H1 (cell line): ENCODE measurements around the gene ABHD4. TPM values are rescaled to one million over a fixed set of nuclear protein-coding genes. Genes with fewer than 3 reads are reported as not detected.

Experiments used
- CTCF ChIA-PET: fragments of 300-600 bp; sonication (Branson Sonifier 250); formaldehyde crosslinking; loops from one replicate; lab custom pipeline; 2021; ENCODE audit not compliant: partially characterized antibody; lab: Charles Lee
- POLR2A ChIA-PET: fragments of 300-600 bp; sonication (Branson Sonifier 250); formaldehyde crosslinking; loops from one replicate; lab custom pipeline; 2021; ENCODE audit warnings: inconsistent platforms; ENCODE audit not compliant: partially characterized antibody; lab: Charles Lee
- DNase-seq, 2 experiments: peaks; one replicate each; pipeline versions ENCODE4 v3.0.0 to v3.0.0-alpha.2; 2010 to 2022; ENCODE audit warnings: low spot score in 2 of 2, low read depth in 1 of 2, mixed read lengths in 1 of 2
- FAIRE-seq: peaks from 2 replicates; lab custom pipeline; 2011; peaks lifted over from hg19 to GRCh38; lab: Jason Lieb, UNC
- H2AFZ ChIP-seq: 2 replicates; pipeline ENCODE4 v1.8.1; 2012; ENCODE audit warnings: low read length, inconsistent platforms
- H2AK5ac ChIP-seq: 2 replicates; pipeline ENCODE4 v1.6.1; 2013; ENCODE audit warnings: low read depth, low read length
- H2BK120ac ChIP-seq: replicated peaks from 2 replicates; pipeline ENCODE3; 2013; ENCODE audit warnings: low read depth, low read length, inconsistent platforms
- H2BK12ac ChIP-seq: 2 replicates; pipeline ENCODE4 v1.6.1; 2013; ENCODE audit warnings: low read depth, low read length
- H2BK15ac ChIP-seq: 2 replicates; pipeline ENCODE4 v1.6.1; 2013; ENCODE audit warnings: low read length
- H2BK20ac ChIP-seq: 2 replicates; pipeline ENCODE4 v1.6.1; 2013; ENCODE audit warnings: low read length
- H2BK5ac ChIP-seq: 2 replicates; pipeline ENCODE4 v1.6.1; 2013; ENCODE audit warnings: low read depth, low read length
- H3K14ac ChIP-seq: 2 replicates; pipeline ENCODE4 v1.6.1; 2013; ENCODE audit warnings: inconsistent platforms; ENCODE audit not compliant: insufficient read length
- H3K18ac ChIP-seq: 2 replicates; pipeline ENCODE4 v1.6.1; 2013; ENCODE audit warnings: low read length; ENCODE audit errors: extremely low read depth
- H3K23ac ChIP-seq: 2 replicates; pipeline ENCODE4 v1.6.1; 2013; ENCODE audit warnings: inconsistent platforms; ENCODE audit not compliant: insufficient read length
- H3K23me2 ChIP-seq: 2 replicates; pipeline ENCODE4 v1.6.1; 2013; ENCODE audit warnings: low read depth, low read length
- H3K27ac ChIP-seq: 2 replicates; pipeline ENCODE4 v1.6.1; 2011; ENCODE audit warnings: low read depth, low read length, inconsistent platforms
- H3K27me3 ChIP-seq, 4 experiments: replicated peaks in 1 of 4; 1 replicate in 1 of 4; 2 replicates in 3 of 4; pipeline versions ENCODE4 v1.6.1 to v1.8.1; 2011 to 2013; ENCODE audit warnings: low read length in 3 of 4, mild to moderate bottlenecking in 3 of 4, inconsistent platforms in 2 of 4, mixed read lengths in 2 of 4, moderate library complexity in 1 of 4; ENCODE audit not compliant: control insufficient read depth in 3 of 4, insufficient read depth in 3 of 4; ENCODE audit errors: extremely low read depth in 1 of 4
- H3K36me3 ChIP-seq, 4 experiments: 2 replicates each; pipeline versions ENCODE4 v1.6.1 to v1.8.1; 2011 to 2013; ENCODE audit warnings: mild to moderate bottlenecking in 4 of 4, low read length in 3 of 4, moderate library complexity in 2 of 4, control low read depth in 1 of 4, inconsistent platforms in 1 of 4; ENCODE audit not compliant: insufficient read depth in 4 of 4, control insufficient read depth in 2 of 4
- H3K4ac ChIP-seq: replicated peaks from 2 replicates; pipeline ENCODE3; 2013; ENCODE audit warnings: low read length, low read depth, mixed read lengths, inconsistent platforms; ENCODE audit not compliant: insufficient read length
- H3K4me1 ChIP-seq, 4 experiments: replicated peaks in 1 of 4; 1 replicate in 1 of 4; 2 replicates in 3 of 4; pipeline versions ENCODE4 v1.6.1 to v1.8.1; 2011 to 2013; ENCODE audit warnings: low read length in 3 of 4, inconsistent platforms in 2 of 4, mixed read lengths in 1 of 4; ENCODE audit not compliant: insufficient read depth in 4 of 4, control insufficient read depth in 3 of 4
- H3K4me2 ChIP-seq, 2 experiments: 2 replicates each; pipeline versions ENCODE4 v1.6.1 to v1.8.1; 2011 to 2013; ENCODE audit warnings: low read depth in 2 of 2, low read length in 2 of 2, control low read depth in 1 of 2, inconsistent platforms in 1 of 2, mild to moderate bottlenecking in 1 of 2; ENCODE audit not compliant: insufficient read depth in 1 of 2
- H3K4me3 ChIP-seq, 4 experiments: fragments of 200-600, 300-600 bp in 1 of 4; sonication (generic), shearing (Covaris generic), sonication (Bioruptor Twin) in 1 of 4; 2 replicates each; pipeline versions ENCODE4 v1.5.1 to v1.8.1; 2011 to 2016; ENCODE audit warnings: low read length in 4 of 4, low read depth in 3 of 4, control low read depth in 2 of 4, inconsistent platforms in 2 of 4, mild to moderate bottlenecking in 2 of 4, mixed read lengths in 1 of 4, moderate library complexity in 1 of 4; ENCODE audit not compliant: insufficient read depth in 2 of 4; ENCODE audit errors: extremely low read depth in 1 of 4
- H3K56ac ChIP-seq: replicated peaks from 2 replicates; pipeline ENCODE3; 2013; ENCODE audit warnings: low read depth, mild to moderate bottlenecking, mixed read lengths, low read length, inconsistent platforms; ENCODE audit not compliant: insufficient read length
- H3K79me1 ChIP-seq: 2 replicates; pipeline ENCODE4 v1.6.1; 2013; ENCODE audit warnings: low read depth, low read length, control low read depth
- H3K79me2 ChIP-seq, 2 experiments: 2 replicates each; pipeline versions ENCODE4 v1.6.1 to v1.8.1; 2012 to 2013; ENCODE audit warnings: low read length in 2 of 2, mild to moderate bottlenecking in 2 of 2, inconsistent platforms in 1 of 2; ENCODE audit not compliant: insufficient read depth in 2 of 2, control insufficient read depth in 1 of 2
- H3K9ac ChIP-seq, 4 experiments: replicated peaks in 1 of 4; 1 replicate in 1 of 4; 2 replicates in 3 of 4; pipeline versions ENCODE4 v1.6.1 to v1.8.1; 2011 to 2013; ENCODE audit warnings: low read depth in 3 of 4, low read length in 3 of 4, control low read depth in 2 of 4, mild to moderate bottlenecking in 2 of 4, moderate library complexity in 2 of 4, inconsistent platforms in 1 of 4; ENCODE audit errors: extremely low read depth in 1 of 4
- H3K9me3 ChIP-seq, 2 experiments: 2 replicates each; pipeline versions ENCODE4 v1.6.1 to v1.8.1; 2012 to 2013; ENCODE audit warnings: mild to moderate bottlenecking in 2 of 2, moderate library complexity in 2 of 2, control low read depth in 1 of 2, inconsistent platforms in 1 of 2, low read depth in 1 of 2, low read length in 1 of 2, mixed read lengths in 1 of 2; ENCODE audit not compliant: insufficient read depth in 2 of 2
- H4K20me1 ChIP-seq, 2 experiments: replicated peaks in 1 of 2; 2 replicates each; pipeline versions ENCODE3 to v1.8.1; 2011 to 2013; ENCODE audit warnings: inconsistent platforms in 2 of 2, low read length in 2 of 2, mild to moderate bottlenecking in 1 of 2; ENCODE audit not compliant: insufficient read depth in 2 of 2, control insufficient read depth in 1 of 2
- H4K5ac ChIP-seq: 2 replicates; pipeline ENCODE4 v1.6.1; 2013; ENCODE audit warnings: low read length, low read depth, mixed read lengths, inconsistent platforms; ENCODE audit not compliant: insufficient read length
- H4K8ac ChIP-seq: 2 replicates; pipeline ENCODE4 v1.8.0; 2013; ENCODE audit warnings: mild to moderate bottlenecking, moderate library complexity, low read length, inconsistent platforms; ENCODE audit not compliant: insufficient read depth; ENCODE audit errors: extremely low read depth
- H4K91ac ChIP-seq: replicated peaks from 2 replicates; pipeline ENCODE3; 2013; ENCODE audit warnings: low read length, mixed read lengths, inconsistent platforms; ENCODE audit not compliant: insufficient read length
- ATF2 ChIP-seq: IDR thresholded peaks from 2 replicates; pipeline ENCODE4 v1.6.1; 2012; ENCODE audit warnings: low read length, inconsistent platforms
- EP300 ChIP-seq, 2 experiments: IDR thresholded peaks; 1 replicate in 1 of 2; 2 replicates in 1 of 2; pipeline ENCODE4 v1.6.1; 2011 to 2012; ENCODE audit warnings: low read depth in 2 of 2, low read length in 2 of 2, mild to moderate bottlenecking in 2 of 2, borderline replicate concordance in 1 of 2, inconsistent platforms in 1 of 2, moderate library complexity in 1 of 2
- SAP30 ChIP-seq: fragments of 300-600 bp; sonication (generic); IDR thresholded peaks from 2 replicates; pipeline ENCODE4 v1.7.1; 2012; ENCODE audit warnings: low read length, moderate library complexity, mild to moderate bottlenecking, inconsistent platforms; ENCODE audit not compliant: insufficient read depth, insufficient replicate concordance
- polyA plus RNA-seq, 7 experiments: library from polyadenylated mRNA; depleted of rRNA in 3 of 7; stranded (reverse) in 5 of 7; unstranded in 2 of 7; fragments of >200 nt in 5 of 7; fragments of 200-250 nt in 2 of 7; gene quantifications; 1 replicate in 5 of 7; 2 replicates in 1 of 7; 4 replicates in 1 of 7; pipeline versions ENCODE4 v1.2.1 to v1.2.3, GENCODE V29; 2011 to 2013; ENCODE audit warnings: missing spikeins in 2 of 7, mixed read lengths in 2 of 7
- total RNA-seq: library from RNA; stranded (reverse); fragmentation: NEBNext Ultra II Directional; extraction: Animal tissue kit (Norgen Biotek cat#: 25700); gene quantifications from 2 replicates; pipeline ENCODE4 v1.2.1, GENCODE V29; 2021

Gene ABHD4
- total and polyA plus RNA-seq, 2 of the 8 experiments (the other 6 are each of a cell fraction or from before 2014, with no cell fraction given): 32.4 to 42.9 TPM

GRCh38 chr14:22640192-22640591, 42.1 kb downstream of the ABHD4 start:
- H2AK5ac ChIP-seq: no peak overlapping the region
- H3K56ac ChIP-seq: no peak overlapping the region
- H4K8ac ChIP-seq: no peak overlapping the region
- no peak overlapping the region for H3K23ac ChIP-seq
- H2BK20ac ChIP-seq: no peak overlapping the region
- H2BK120ac ChIP-seq: no peak overlapping the region
- H3K9me3 ChIP-seq: peaks cover 0 to 5% of the 10 kb centered on the region in 2 experiments; a peak in 2 of 4 replicates
- no peaks in the 10 kb centered on the region for H3K79me2 ChIP-seq
- ChIA-PET POLR2A (interaction anchor here (0.8 kb wide), 1 partner anchor 447 kb away, joined by 3 read pairs; no protein-coding TSS in a partner anchor), CTCF (interaction anchor here (0.8 to 1.2 kb wide), 2 partner anchors 68 to 70 kb away, joined by 3 to 4 read pairs; no protein-coding TSS in a partner anchor)
- no peaks in the 10 kb centered on the region for H4K20me1 ChIP-seq
- H3K36me3 ChIP-seq: peaks cover 0 to 4% (median 0%) of the 10 kb centered on the region in 4 experiments; a peak in 1 of 8 replicates
- no peak overlapping the region for H2AFZ ChIP-seq
- no peak overlapping the region for H3K4ac ChIP-seq
- no peak for FAIRE-seq
- no peak overlapping the region for H3K4me3 ChIP-seq
- H3K27ac ChIP-seq: no peak overlapping the region
- no peak for DNase-seq
- no peaks in the 10 kb centered on the region for H3K27me3 ChIP-seq
- H3K14ac ChIP-seq: no peak overlapping the region
- H4K5ac ChIP-seq: no peak overlapping the region
- H4K91ac ChIP-seq: no peak overlapping the region
- H3K4me1 ChIP-seq: no peaks in the 10 kb centered on the region
- TF ChIP-seq SAP30 (no peak), ATF2 (no peak), EP300 (IDR thresholded peaks at IDR 0.05; ENCODE audit: borderline replicate concordance in 1 of 2, low read depth in 2 of 2, low read length in 2 of 2) (no peak)
- TF ChIP-seq, all 59 proteins: peak for 0
- no peak overlapping the region for H3K9ac ChIP-seq
- no peak overlapping the region for H2BK12ac ChIP-seq
- no peak overlapping the region for H2BK5ac ChIP-seq
- no peaks in the 10 kb centered on the region for H3K23me2 ChIP-seq
- no peak overlapping the region for H3K18ac ChIP-seq
- H3K79me1 ChIP-seq: no peaks in the 10 kb centered on the region
- no peak overlapping the region for H2BK15ac ChIP-seq
- H3K4me2 ChIP-seq: no peak overlapping the region
